ENCODE measurements around the gene RCL1.
"Not testable (repeated sequence)": the region's sequence is repeated elsewhere in the genome, so short reads cannot be mapped to it uniquely, and the experiment has no call there.

Gene RCL1

DNA sequence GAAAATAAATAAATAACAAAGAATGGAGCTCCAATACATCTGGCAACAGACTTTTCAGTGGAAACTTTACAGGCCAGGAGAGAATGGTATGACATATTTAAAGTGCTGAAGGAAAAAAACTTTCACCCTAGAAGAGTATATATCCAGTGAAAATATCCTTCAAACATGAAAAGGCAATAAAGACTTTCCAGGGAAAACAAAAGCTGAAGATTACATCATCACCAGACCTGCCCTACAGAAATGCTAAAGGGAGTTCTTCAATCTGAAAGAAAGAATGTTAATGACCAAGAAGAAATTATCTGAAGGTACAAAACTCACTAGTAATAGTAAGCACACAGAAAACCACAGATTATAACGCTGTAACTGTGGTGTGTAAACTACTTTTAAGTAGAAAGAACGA lies 8.3 kb upstream of the RCL1 start:
- DNase-seq, result no peak

DNA sequence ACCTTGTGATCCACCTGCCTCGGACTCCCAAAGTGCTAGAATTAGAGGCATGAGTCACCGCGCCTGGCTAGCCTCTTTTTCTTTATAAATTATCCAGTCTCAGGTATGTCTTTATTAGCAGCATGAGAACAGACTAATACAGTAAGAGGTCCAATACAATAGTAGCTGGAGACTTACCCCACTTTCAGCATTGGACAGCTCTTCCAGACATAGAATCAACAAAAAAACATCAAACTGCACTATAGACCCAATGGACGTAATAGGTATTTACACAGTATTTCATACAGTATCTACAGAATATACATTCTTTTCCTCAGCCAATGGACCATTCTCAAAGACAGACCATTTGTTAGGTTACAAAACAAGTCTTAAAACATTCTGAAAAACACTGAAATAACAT lies 6.1 kb upstream of the RCL1 start:
- no peak for DNase-seq

DNA sequence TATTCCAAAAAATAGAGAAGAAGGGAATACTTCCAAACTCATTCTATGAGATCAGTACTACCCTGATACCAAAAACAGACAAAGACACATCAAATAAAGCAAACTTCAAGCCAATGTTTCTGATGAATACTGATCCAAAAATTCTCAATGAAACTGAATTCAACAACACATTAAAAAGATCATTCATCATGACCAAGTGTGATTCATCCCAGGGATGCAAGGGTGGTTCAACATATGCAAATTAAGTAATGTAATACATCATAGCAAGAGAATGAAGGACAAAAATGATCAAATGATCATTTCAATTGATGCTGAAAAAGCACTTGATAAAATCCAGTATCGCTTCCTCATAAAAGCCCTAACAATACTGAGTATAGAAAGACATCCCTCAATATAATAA lies 4.9 kb upstream of the RCL1 start:
- DNase-seq, result no peak

DNA sequence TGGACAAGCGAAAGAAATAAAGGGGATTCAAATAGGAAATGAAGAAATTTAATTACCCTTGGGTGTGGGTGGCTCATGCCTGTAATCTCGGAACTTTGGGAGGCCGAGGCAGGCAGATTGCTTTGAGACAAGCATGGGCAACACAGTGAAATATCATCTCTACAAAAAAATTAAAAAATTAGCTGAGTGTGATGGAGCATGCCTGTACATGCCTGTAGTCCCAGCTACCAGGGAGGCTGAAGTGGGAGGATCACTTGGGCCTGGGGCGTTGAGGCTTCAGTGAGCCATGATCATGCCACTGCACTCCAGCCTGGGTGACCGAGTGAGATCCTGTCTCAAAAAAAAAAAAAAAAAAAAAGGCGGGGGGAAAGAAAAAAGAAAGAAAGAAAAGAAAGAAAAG lies 4.0 kb upstream of the RCL1 start:
- no peak for DNase-seq

DNA sequence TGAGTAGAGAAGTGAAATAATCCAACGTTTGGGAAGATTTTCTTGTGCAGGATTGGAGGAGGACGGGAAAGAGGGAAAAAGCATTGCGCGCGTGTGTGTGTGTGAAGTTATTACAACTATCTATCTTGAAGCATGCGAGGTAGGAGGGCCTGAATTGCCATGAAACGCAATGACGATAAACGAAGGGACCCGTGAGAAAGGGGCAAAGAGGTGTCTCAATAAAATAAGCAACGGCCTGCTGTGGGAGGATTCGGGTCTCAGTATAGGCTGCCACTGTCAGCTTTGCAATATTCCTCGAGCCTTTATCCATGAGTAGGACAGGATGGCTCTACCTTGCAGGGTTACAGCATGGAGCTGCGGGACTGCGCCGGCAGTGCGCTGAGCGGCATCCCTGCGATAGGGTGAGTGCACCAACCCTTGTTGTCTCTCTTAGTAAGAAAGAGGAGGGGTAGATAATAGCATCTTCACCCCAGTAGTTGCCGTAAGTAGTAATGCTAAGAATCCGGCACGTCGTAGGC lies 631 bp upstream of the RCL1 start:
- peak; percentile 73 for DNase-seq

DNA sequence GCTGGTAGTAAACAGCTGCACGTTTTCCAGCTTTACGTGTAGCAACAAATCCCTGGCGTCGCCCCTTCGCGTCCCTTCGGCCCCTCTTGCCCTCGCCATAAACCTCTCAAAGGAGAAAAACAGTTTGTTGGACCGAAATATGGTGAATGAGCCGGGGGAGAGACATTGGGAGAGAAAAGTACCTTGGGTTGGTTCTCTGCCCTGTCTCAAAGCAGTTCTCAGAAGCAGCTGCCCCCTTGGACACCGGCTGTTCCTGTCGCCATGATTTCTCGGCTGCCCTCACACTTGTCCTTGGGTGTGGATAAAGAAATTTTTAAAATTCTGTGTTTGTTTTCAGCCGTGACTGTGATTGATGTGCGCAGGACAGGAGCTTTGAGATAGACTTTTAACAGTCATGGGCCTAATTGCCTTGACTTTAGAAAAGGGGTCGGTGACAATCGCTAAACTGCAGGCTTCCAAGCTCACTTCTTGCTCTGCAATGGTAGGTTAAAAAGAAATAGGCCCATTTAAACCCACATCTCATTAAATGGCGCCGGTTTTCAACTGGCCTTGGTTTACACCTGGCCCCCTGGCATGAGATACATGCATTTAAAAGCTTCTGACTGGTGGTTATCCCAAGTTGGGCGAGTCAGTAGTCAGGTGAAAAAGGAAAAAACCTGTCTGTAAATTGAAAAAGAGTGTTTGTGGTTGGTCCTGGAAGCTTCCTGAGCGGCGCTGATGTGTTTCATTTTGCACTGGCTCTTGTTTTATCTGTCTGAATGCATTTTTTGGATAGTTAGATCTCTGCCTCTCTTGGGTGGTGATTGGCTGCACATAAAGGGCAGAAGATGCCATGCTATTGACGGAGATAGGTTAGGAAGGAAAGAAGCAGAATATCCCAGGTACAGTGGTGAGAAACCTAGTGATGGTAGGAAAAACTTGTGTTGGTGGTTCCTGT lies 983 bp downstream of the RCL1 start:
- peak; percentile 31 for DNase-seq

DNA sequence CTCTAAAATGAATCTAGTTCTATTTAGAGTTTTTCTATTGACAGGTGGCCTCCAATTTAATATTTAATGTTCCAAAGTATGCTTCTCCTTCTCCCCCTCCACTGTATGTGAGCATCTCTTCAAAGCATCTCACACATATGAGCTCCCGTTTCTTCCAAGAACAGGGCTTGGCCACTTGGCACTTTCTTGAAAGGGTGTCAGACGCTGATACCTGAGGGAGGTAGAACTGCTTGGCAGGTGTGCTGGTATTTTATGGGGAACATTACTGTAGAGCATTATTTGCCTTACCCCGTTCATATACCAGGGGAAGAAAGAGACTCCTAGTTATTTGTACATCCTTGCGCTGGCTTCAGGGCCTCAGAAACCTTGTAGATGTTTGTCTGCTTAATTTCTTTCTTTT lies 1.9 kb downstream of the RCL1 start:
- DNase-seq, result no peak

DNA sequence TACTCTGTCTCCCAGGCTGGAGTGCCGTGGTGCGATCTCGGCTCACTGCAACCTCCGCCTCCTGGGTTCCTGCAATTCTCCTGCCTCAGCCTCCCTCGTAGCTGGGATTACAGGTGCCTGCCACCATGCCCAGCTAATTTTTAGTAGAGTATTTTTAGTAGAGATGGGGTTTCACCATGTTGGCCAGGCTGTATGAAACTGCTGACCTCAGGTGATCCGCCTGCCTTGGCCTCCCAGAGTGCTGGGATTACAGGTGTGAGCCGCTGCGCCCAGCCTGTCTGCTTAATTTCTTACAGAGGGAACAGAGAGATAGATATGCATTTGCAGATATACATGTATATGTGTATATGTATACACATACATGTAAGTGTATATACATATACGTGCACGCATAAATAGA lies 2.4 kb downstream of the RCL1 start:
- not testable (repeated sequence) for DNase-seq

DNA sequence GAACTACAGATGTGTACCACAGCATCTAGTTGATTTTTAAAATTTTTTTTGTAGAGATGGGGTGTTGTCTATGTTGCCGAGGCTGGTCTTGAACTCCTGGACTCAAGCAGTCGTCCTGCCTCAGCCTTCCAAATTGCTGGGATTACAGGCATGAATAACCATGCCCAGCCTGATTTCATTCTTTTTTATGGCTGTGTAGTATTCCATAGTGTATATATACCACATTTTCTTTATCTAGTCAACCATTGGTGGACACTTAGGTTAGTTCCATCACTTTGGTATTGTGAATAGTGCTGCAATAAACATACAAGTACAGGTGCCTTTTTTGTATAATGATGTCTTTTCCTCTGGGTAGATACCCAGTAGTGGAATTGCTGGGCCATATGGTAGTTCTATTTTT lies 3.8 kb downstream of the RCL1 start:
- no peak for DNase-seq

DNA sequence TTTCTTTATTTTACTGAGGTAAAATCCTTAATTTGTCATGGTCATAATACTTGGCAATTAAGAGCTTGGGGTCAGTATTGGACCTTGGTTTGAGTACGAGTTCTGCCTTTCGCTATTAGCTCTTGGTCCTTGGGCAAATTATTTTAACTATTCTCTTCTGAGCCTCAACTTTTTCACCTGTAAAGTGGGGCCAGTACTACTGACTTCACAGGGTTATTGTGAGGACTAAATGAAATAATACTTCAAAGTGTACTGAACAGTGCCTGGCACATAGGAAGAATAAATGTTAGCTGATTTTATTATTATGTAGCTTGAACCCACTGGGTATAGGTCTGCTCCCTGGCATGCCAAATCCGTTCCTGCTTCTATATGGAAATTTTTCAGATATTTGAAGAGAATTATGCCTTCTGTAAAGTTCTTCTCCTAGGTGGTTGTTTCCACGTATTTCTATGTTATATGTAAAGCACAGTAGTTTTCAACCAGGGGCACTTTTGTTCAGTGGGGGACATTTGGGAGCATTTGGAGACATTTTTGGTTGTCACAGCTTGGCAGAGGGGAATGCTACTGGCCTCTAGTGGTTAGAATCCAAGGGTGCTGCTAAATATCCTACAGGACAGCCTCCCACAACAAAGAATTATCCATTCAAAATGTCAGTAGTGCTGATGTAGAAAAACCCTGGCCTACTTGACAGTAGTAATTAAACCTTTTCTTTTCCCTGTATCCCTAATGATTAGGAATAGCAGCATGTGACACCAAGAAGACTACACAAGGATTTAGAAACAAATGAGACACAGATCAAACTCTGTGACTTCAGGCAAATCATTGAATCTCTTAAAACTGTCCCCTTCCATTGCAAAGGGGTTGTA lies 4.5 kb downstream of the RCL1 start:
- peak; percentile 6 for DNase-seq

DNA sequence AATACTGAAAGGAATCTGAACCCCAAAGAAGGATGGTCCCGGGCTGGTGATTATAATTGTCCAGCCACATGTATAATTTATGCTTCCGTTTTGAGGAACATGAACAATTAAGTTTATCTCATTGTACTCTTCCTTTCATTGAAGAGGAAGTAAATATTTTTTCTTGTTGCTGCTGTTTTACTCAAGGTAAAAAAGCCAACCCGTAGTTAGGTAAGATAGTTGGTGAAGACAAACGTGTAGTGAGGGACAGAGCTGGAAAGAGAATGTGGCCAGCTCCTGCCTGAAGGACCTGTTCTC lies 5.1 kb downstream of the RCL1 start:
- no peak for DNase-seq

DNA sequence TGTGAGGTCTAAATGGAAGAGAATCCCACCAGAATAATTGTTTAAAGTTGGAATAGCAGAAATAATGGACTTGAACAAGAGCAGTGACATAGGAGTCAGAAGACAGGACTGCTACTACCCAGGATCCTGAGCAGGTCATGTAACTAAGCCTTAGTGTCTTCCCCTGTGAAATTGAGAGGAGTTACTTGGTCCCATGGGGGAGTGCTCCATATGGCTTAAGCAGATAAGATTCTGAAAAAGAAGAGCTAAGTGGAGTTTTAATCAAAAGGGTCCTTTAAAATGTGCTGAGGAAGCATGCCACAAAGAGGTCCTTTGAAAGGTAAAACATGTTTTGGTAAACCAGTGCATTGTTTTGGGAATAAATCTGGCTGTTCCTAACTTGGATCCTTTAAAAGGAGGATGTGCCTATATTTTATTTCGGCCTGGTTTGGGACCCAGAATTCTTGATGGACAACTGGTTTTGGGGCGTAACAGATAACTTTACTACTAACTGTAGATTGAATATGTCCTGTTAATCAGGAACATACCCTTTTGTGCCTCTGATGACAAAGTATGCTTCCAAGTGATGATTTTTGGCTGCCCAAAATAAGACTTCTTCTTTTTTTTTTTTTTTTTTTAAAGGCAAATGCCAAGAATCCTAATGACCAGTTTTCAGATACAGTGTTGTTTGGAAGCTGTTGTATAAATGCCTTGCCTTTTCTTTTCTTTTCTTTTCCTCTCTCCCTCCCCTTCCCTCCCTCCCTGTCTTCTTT lies 5.7 kb downstream of the RCL1 start:
- no peak for DNase-seq

DNA sequence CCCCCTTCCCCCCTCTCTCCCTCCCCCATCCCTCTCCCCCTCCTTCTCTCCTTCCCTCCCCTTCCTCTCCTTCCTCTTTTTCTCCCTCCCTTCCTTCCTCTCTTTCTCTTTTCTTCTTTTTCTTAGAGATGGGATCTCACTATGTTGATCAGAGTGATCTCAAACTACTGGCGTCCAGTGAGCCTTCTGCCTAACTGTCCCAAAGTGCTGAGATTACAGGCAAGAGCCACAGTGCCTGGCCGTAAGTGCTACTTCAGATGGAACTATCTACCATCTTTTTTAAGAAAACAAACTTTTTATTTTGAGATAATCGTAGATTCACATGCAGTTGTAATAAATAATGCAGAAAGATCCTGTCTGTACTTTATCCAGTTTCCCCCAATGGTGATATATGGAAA lies 6.3 kb downstream of the RCL1 start:
- no peak for DNase-seq

DNA sequence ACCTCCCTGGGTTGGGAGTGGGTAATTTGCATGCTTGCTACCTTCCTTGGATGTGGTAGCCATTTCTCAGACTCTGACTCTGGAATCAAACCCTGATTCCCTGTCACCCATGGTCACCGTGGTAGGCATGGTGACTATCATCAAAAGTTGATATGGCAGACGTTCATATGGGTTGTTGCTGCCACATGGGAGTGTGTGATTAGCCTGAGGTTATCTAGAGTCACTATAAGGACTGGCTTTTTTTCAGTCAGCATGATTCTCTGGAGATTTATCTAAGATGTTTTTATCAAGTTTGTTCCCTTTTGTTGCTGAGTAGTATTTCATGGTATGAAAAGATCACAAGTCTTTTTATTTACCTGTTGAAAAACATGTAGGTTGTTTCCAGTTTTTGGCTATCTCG lies 7.0 kb downstream of the RCL1 start:
- no peak for DNase-seq

DNA sequence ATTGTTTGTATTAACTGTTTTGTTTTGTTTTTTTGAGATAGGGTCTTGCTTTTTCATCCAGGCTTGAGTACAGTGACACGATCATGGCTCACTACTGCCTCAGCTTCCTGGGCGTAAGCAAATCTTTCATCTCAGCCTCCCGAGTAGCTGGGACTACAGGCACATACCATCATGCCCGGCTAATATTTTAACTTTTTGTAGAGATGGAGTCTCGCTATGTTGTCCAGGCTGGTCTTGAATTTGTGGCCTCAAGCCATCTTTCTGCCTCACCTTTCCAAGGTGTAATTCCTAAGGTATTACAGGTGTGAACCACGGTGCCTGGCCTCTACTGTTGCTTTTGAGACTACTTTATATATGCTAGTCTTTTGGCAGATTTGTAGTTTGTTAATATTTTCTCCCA lies 8.4 kb downstream of the RCL1 start:
- no peak for DNase-seq

DNA sequence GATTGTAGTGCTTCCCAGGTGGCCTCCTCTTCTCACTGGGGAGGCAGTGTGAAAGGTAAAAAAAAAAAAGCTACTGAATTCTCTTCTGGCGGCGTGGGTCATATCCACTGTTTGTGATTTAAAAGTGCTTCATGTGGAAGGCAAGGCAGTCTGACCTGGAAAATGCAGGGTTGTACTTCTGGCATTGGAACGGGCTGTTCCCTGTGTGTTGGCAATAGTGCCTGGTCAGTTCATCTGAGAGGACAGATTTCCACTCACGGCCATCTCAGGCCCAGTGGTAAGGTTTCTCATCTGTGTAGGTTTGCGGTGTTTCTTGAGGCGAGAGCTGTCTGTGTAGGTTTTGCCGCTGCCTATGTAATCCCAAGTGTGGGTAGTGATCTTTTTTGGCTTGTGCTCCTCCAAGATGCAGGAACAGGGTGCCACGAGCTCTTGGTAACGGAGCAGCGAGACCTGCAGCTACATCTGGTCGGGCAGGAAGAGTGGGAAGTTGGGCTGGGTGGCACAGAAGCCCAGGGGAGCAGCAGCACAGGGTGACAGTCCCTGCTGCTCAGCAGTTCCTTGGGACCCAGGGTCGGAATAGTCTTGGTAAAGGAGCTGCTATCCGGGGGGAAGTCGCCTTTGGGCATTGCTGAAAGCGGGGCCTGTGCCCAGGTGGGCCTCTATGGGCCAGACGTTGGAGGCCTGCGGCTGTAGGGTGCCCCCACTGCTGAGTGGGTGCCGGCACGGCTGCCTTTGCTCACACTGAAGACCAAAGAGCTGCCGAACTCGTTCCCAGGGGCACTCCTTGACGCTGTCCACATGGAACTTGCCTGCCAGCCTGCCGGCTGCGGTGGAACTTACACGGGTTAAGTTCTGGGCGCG lies 11.2 kb downstream of the RCL1 start:
- DNase-seq, result no peak

DNA sequence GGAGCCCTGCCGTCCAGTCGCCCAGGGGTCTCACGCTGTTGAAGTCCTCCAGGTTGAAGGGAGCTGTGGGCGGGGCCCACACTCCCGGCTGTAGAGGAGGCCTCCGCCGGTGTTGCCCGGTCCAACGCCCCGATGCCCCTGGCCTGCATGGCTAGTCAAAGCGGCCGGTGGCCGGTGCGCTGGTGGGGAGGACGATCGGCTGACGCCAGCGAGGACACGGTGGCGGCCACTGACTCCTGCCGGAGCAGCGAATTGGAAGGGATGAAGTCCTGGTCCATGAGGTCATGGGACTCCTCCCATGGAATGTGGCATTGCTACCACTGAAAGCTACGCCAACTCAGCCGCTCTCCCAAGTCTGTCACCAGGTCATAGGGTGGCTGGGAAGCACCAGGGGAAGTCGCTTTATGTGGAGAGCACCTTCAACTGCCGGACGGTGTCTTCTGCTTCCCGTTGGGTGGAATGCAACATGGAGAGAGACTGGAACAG lies 11.8 kb downstream of the RCL1 start:
- no peak for DNase-seq

DNA sequence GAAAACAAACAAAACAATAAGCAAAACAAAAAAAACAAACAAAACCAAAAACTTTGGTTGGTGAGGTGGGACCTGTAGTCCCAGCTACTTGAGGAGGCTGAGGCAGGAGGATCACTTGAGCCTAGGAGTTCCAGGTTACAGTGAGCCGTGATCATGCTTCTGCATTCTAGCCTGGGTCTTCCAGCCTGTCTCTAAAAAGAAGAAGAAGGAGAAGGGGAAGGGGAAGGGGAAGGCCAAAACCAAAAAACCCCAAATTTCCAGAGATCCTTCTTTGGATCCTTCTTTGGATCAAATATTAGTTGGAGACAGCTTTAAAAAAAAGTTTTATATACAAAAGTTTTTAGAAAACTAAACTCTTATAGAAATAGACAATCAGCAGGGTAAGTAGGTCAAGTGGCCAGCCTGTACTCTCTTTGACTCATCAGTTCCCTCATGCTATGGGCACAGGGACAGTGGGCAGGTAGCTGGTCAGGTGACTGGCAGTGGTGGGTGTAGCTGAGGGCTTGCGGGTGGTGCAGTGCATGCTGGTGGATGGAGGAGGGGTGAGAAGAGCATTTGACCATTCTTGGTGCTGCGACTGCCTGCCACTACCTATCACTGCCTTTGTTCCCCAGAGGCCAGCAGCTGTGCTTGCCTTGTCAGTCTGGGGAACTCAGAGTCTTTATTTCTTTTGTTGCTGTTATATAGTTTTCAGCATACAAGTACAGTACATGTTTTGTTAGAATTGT lies 12.6 kb downstream of the RCL1 start:
- no peak for DNase-seq

DNA sequence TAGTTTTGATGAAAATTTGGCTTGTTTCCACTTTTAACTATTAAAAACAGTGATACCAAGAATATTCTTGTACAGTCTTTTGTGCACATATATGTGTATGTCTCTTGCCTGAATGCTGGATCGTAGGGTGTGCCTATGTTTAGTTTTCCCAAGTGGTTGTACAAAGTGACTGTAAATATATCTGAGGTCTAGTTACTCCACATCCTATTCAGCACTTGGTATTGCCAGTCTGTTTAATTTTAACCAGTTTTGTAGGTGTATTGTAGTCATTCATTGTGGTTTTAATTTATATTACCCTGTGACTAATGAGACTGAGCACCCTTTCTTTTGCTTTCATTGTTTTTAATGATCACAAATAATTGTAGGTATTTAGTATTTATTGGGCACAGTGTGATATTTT lies 17.8 kb downstream of the RCL1 start:
- DNase-seq, result no peak

DNA sequence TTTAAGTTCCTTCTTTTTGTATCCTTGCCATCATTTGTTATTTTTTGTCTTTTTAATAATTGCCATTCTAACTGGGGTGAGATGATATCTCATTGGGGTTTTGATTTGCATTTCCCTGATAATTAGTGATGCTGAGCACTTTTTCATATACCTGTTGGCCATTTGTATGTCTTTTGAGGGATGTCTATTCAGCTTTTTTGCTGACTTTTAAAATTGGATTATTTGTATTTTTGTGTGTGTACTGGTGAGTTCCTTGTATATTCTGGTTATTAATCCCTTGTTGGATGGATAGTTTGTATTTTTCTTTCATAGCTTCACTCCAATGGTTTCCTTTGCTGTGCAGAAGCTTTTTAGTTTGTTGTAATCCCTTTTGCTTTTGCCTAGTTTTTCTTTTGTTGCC lies 19.1 kb downstream of the RCL1 start:
- no peak for DNase-seq

DNA sequence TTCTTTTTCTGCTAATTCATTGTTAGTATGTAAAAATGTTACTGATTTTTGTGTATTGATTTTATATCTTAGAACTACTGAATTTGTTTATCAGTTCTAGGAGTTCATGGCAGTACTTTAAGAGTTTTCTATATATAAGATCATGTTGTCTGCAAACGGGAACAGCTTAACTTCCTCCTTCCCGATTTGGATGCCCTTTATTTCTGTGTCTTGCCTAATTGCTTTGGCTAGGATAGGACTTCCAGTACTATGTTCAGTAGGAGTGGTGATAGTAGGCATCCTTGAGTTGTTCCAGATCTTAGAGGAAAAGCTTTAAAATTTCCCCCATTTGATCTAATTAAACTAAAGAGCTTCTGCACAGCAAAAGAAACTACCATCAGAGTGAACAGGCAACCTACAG lies 20.1 kb downstream of the RCL1 start:
- DNase-seq, result no peak

DNA sequence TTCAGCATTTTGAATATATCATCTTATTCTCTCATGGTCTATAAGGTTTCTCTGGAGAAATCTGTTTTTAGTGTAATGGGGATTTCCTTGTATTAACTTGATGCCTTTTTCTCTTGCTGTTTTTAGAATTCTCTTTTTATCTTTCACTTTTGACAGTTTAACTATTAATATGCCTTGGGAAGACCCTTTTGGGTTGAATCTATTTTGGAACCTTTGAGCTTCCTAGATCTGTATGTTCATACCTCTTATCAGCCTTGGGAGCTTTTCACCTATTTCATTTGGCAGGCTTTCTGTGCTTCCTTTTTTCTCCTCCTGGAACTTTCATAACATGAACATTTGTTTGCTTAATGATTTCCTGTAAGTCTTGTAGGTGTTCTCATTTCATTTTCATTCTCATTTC lies 22.2 kb downstream of the RCL1 start:
- DNase-seq, result no peak
